Erythroblast (primary cell): ENCODE measurements around the gene SLA2.

ENCODE experiments used
- GATA1 ChIP-seq: IDR thresholded peaks from 2 replicates; pipeline ENCODE4 v1.6.1; 2011; ENCODE audit warnings: low read depth, mild to moderate bottlenecking, control low read depth, low read length, moderate library complexity
- POLR2A ChIP-seq: IDR thresholded peaks from 2 replicates; pipeline ENCODE4 v1.6.1; 2011; ENCODE audit warnings: mild to moderate bottlenecking, low read length

GRCh38 chr20:36644032-36644705, 1.8 kb downstream of the SLA2 start:
- TF ChIP-seq POLR2A (no peak), GATA1 (no peak)
